MM.1S (cell line): ENCODE data around the gene INSR.

ENCODE experiments used
- DNase-seq: peaks from one replicate; pipeline ENCODE4 v3.0.0-alpha.2; 2015
- H2AFZ ChIP-seq: fragments of 300-600 bp; sonication (generic); 2 replicates; pipeline ENCODE4 v1.6.0; 2016; ENCODE audit warnings: antibody characterized with exemption, low read length
- H3F3A ChIP-seq: fragments of 300-600 bp; sonication (generic); 2 replicates; pipeline ENCODE4 v1.6.1; 2016; ENCODE audit warnings: mild to moderate bottlenecking, antibody characterized with exemption, low read length, moderate library complexity, mixed read lengths; ENCODE audit not compliant: insufficient read depth
- H3K27ac ChIP-seq: fragments of 300-600 bp; sonication (generic); 2 replicates; pipeline ENCODE4 v1.5.1; 2016; ENCODE audit warnings: mild to moderate bottlenecking, low read length
- H3K27me3 ChIP-seq: fragments of 300-600 bp; sonication (generic); replicated peaks from 2 replicates; pipeline ENCODE4 v1.6.0; 2016; ENCODE audit warnings: low read length; ENCODE audit not compliant: insufficient read depth
- H3K36me3 ChIP-seq: fragments of 300-600 bp; sonication (generic); replicated peaks from 2 replicates; pipeline ENCODE4 v1.6.1; 2016; ENCODE audit warnings: mild to moderate bottlenecking, low read length, mixed read lengths; ENCODE audit not compliant: insufficient read depth
- H3K4me1 ChIP-seq: fragments of 300-600 bp; sonication (generic); 2 replicates; pipeline ENCODE4 v1.6.1; 2016; ENCODE audit warnings: low read length, mixed read lengths
- H3K4me2 ChIP-seq: fragments of 300-600 bp; sonication (generic); 2 replicates; pipeline ENCODE4 v1.6.0; 2016; ENCODE audit warnings: low read depth, low read length
- H3K4me3 ChIP-seq: fragments of 300-600 bp; sonication (generic); 2 replicates; pipeline ENCODE4 v1.5.1; 2016; ENCODE audit warnings: low read length, mixed read lengths
- H3K79me2 ChIP-seq: fragments of 300-600 bp; sonication (generic); 2 replicates; pipeline ENCODE4 v1.6.1; 2016; ENCODE audit warnings: mixed run types, low read length, mixed read lengths
- H3K9ac ChIP-seq: fragments of 300-600 bp; sonication (generic); 2 replicates; pipeline ENCODE4 v1.6.1; 2016; ENCODE audit warnings: low read length, mixed read lengths
- H3K9me2 ChIP-seq: fragments of 300-600 bp; sonication (generic); replicated peaks from 2 replicates; pipeline ENCODE4 v1.6.1; 2016; ENCODE audit warnings: mild to moderate bottlenecking, low read length, mixed read lengths; ENCODE audit not compliant: insufficient read depth
- H3K9me3 ChIP-seq: fragments of 300-600 bp; sonication (generic); replicated peaks from 2 replicates; pipeline ENCODE4 v1.6.1; 2016; ENCODE audit warnings: mild to moderate bottlenecking, low read length, mixed read lengths; ENCODE audit not compliant: insufficient read depth
- H4K20me1 ChIP-seq: fragments of 300-600 bp; sonication (generic); 2 replicates; pipeline ENCODE4 v1.6.1; 2016; ENCODE audit warnings: mild to moderate bottlenecking, low read length, moderate library complexity, mixed read lengths; ENCODE audit not compliant: insufficient read depth
- CTCF ChIP-seq: fragments of 300-600 bp; sonication (generic); IDR thresholded peaks from 2 replicates; pipeline ENCODE4 v1.5.1; 2016; ENCODE audit warnings: antibody characterized with exemption, low read length, mixed read lengths
- EZH2 ChIP-seq: fragments of 300-600 bp; sonication (generic); optimal IDR thresholded peaks from 2 replicates; pipeline ENCODE3; 2017; ENCODE audit warnings: low read depth, mild to moderate bottlenecking, antibody characterized with exemption, low read length, mixed read lengths
- EZH2phosphoT487 ChIP-seq: fragments of 300-600 bp; sonication (generic); IDR thresholded peaks from 2 replicates; pipeline ENCODE4 v1.6.1; 2018; ENCODE audit warnings: antibody characterized with exemption, low read length

The INSR gene

GRCh38 chr19:7153022-7153421 is 141.2 kb downstream of the INSR start:
- no peak for TF ChIP-seq CTCF
- no peak for TF ChIP-seq EZH2
- no peak for TF ChIP-seq EZH2phosphoT487
- Histone ChIP-seq H4K20me1 (no peaks in the 10 kb centered on the region), H3K4me2 (no peak overlapping the region), H3K27ac (no peak overlapping the region), H3K9me2 (no peaks in the 10 kb centered on the region), H2AFZ (no peak overlapping the region), H3K27me3 (no peaks in the 10 kb centered on the region), H3K9me3 (no peaks in the 10 kb centered on the region), H3K9ac (no peak overlapping the region), H3K36me3 (no peaks in the 10 kb centered on the region; the same call in 1 of the 2 replicates), H3K4me1 (peaks cover 1% of the 10 kb centered on the region; the same call in 1 of the 2 replicates), H3F3A (peaks cover 6% of the 10 kb centered on the region), H3K4me3 (no peak overlapping the region), H3K79me2 (no peaks in the 10 kb centered on the region)
- no peak for DNase-seq

- H3K4me2 ChIP-seq, result no peak overlapping the region
- no peaks in the 10 kb centered on the region for H3K9me2 ChIP-seq
- H2AFZ ChIP-seq, result no peak overlapping the region
Observed at GRCh38 chr19:7152568-7152967, 141.6 kb downstream of the INSR start.

GRCh38 chr19:7149956-7150705 is 144.1 kb downstream of the INSR start:
- no peak for DNase-seq
- no peaks in the 10 kb centered on the region for H3K9me3 ChIP-seq
- no peaks in the 10 kb centered on the region for H3K27me3 ChIP-seq
- no peak overlapping the region for H3K9ac ChIP-seq
- H3K27ac ChIP-seq, result no peak overlapping the region
- peaks cover 13% of the 10 kb centered on the region for H3K4me1 ChIP-seq
- no peaks in the 10 kb centered on the region; the same call in 1 of the 2 replicates for H3K36me3 ChIP-seq
- no peak overlapping the region for H3K4me3 ChIP-seq
- no peaks in the 10 kb centered on the region for H3K9me2 ChIP-seq
- H3F3A ChIP-seq, result peaks cover 20% of the 10 kb centered on the region
- no peak overlapping the region for H3K4me2 ChIP-seq
- TF ChIP-seq EZH2phosphoT487, result no peak
- no peak for TF ChIP-seq CTCF
- no peak for TF ChIP-seq EZH2
- H2AFZ ChIP-seq, result no peak overlapping the region
- no peaks in the 10 kb centered on the region for H4K20me1 ChIP-seq
- no peaks in the 10 kb centered on the region for H3K79me2 ChIP-seq

More at GRCh38 chr19:7152568-7152967, 141.6 kb downstream of the INSR start:
- Histone ChIP-seq H3K27ac (no peak overlapping the region), H3F3A (peaks cover 10% of the 10 kb centered on the region), H3K9ac (no peak overlapping the region), H3K27me3 (no peaks in the 10 kb centered on the region), H3K4me1 (peaks cover 6% of the 10 kb centered on the region; the same call in 1 of the 2 replicates), H3K9me3 (no peaks in the 10 kb centered on the region), H3K36me3 (no peaks in the 10 kb centered on the region; the same call in 1 of the 2 replicates), H3K79me2 (no peaks in the 10 kb centered on the region), H3K4me3 (no peak overlapping the region), H4K20me1 (no peaks in the 10 kb centered on the region)
- DNase-seq, result no peak
- no peak for TF ChIP-seq CTCF
- no peak for TF ChIP-seq EZH2
- no peak for TF ChIP-seq EZH2phosphoT487
